Panc1 (cell line): ENCODE results near the gene ANKLE1. TPM values are rescaled to one million over a fixed set of nuclear protein-coding genes. Genes with fewer than 3 reads are reported as not detected.

Source experiments
- ATAC-seq: fragments of 200-7000 bp; cut with Tn5 transposase; 2 replicates; pipeline ENCODE4 v1.9.1; 2020; ENCODE audit warnings: mild to moderate bottlenecking, moderate library complexity
- BruUV-seq: library from RNA; stranded (reverse); fragments of 400-500 nt; replicated peaks from 2 replicates; lab custom pipeline; 2021; lab: Mats Ljungman, UMichigan
- CTCF ChIA-PET: fragments of 300-600 bp; sonication (Branson Sonifier 250); formaldehyde crosslinking; loops from one replicate; lab custom pipeline; 2022; ENCODE audit warnings: antibody characterized with exemption; lab: Charles Lee
- POLR2A ChIA-PET: fragments of 300-600 bp; sonication (Branson Sonifier 250); formaldehyde crosslinking; loops from one replicate; lab custom pipeline; 2022; ENCODE audit warnings: antibody characterized with exemption; lab: Charles Lee
- DNase-seq: peaks from one replicate; pipeline ENCODE4 v3.0.0-alpha.2; 2010; ENCODE audit warnings: low read depth, low spot score
- H3K27ac ChIP-seq: 2 replicates; pipeline ENCODE4 v1.5.1; 2011; ENCODE audit warnings: mild to moderate bottlenecking, low read length, inconsistent platforms
- H3K27me3 ChIP-seq: fragments of 200-500 bp; sonication (Bioruptor generic); 2 replicates; pipeline ENCODE4 v1.6.0; 2014; ENCODE audit warnings: low read length, inconsistent platforms; ENCODE audit not compliant: control insufficient read depth, insufficient read depth
- H3K36me3 ChIP-seq: fragments of 200-500 bp; sonication (Bioruptor generic); 2 replicates; pipeline ENCODE4 v1.5.1; 2014; ENCODE audit warnings: inconsistent platforms, mild to moderate bottlenecking, low read length, moderate library complexity; ENCODE audit not compliant: control insufficient read depth, insufficient read depth
- H3K4me1 ChIP-seq: 2 replicates; pipeline ENCODE4 v1.5.1; 2011; ENCODE audit warnings: inconsistent platforms, mild to moderate bottlenecking, low read length, moderate library complexity; ENCODE audit not compliant: control insufficient read depth, insufficient read depth
- H3K4me3 ChIP-seq, 2 experiments: 2 replicates each; pipeline ENCODE4 v1.5.1; 2011 to 2012; ENCODE audit warnings: low read depth in 2 of 2, low read length in 2 of 2, mild to moderate bottlenecking in 2 of 2, inconsistent platforms in 1 of 2, moderate library complexity in 1 of 2
- H3K9me3 ChIP-seq: fragments of 200-500 bp; sonication (Bioruptor generic); 2 replicates; pipeline ENCODE4 v1.5.1; 2014; ENCODE audit warnings: low read depth, mild to moderate bottlenecking, inconsistent platforms, low read length, moderate library complexity; ENCODE audit not compliant: control insufficient read depth, insufficient read depth
- POLR2AphosphoS5 ChIP-seq: IDR thresholded peaks from 2 replicates; pipeline ENCODE4 v1.6.1; 2012; ENCODE audit warnings: mild to moderate bottlenecking, low read depth, low read length, moderate library complexity
- REST ChIP-seq, 2 experiments: IDR thresholded peaks; 2 replicates each; pipeline ENCODE4 v1.6.1; 2011 to 2012; ENCODE audit warnings: low read depth in 2 of 2, control low read depth in 1 of 2, low read length in 1 of 2, mild to moderate bottlenecking in 1 of 2, moderate library complexity in 1 of 2; ENCODE audit not compliant: insufficient read depth in 1 of 2
- SIN3A ChIP-seq: IDR thresholded peaks from 2 replicates; pipeline ENCODE4 v1.6.1; 2012; ENCODE audit warnings: low read depth, mild to moderate bottlenecking, low read length, moderate library complexity, borderline replicate concordance; ENCODE audit not compliant: insufficient read depth
- TCF7L2 ChIP-seq: IDR thresholded peaks from 2 replicates; pipeline ENCODE4 v1.6.1; 2011; ENCODE audit warnings: mild to moderate bottlenecking, low read depth, low read length, inconsistent platforms
- in situ Hi-C: cut with HindIII; loops from 2 replicates; pipeline ENCODE4 v1.10.0; 2016; ENCODE audit warnings: low sequenced_read_pairs, low pct_unique_long_range_greater_than_20kb
- intact Hi-C: fragments of 100-400 bp; cut with micrococcal nuclease; formaldehyde crosslinking; loops from one replicate; pipeline ENCODE4 v1.10.0; 2022; ENCODE audit not compliant: unreplicated experiment
- total RNA-seq: library from RNA; stranded (reverse); gene quantifications from one replicate; pipeline ENCODE4 v1.2.1, GENCODE V29; 2021; ENCODE audit not compliant: unreplicated experiment
- TF ChIP-seq, protein P1 (sequence below): fragments of 450-650 bp; IDR thresholded peaks from 2 replicates; pipeline ENCODE4 v1.5.1; 2017; ENCODE audit warnings: mild to moderate bottlenecking

Gene ANKLE1
- total RNA-seq, 1 experiment from 2014 or later: 1.1 TPM

DNA sequence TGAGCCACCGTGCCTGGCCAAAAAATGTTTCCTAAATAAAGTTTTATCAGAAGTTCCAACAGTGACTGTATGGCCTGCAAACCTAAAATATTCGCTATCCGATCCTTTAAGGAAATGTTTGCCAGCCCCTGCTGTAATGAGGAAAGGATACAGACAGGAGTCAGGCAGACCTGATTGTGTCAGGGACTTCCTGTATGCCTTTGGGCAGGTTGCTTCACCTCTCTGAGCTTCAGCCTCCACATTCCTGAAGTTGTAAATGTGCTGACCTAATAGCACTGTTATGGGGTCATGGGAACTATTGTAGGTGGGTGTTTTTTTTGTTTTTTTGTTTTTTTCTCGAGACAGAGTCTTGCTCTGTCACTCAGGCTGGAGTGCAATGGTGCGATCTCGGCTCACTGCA lies 15.3 kb downstream of the ANKLE1 start:
- Histone ChIP-seq H3K27ac (no peak overlapping the region), H3K27me3 (no peaks in the 10 kb centered on the region), H3K4me1 (no peaks in the 10 kb centered on the region), H3K9me3 (no peaks in the 10 kb centered on the region), H3K36me3 (no peaks in the 10 kb centered on the region), H3K4me3 (no peak overlapping the region)
- TSS peak; percentile 56 for BruUV-seq
- no peak for DNase-seq
- intact Hi-C loops (no loop called here), in situ Hi-C loops (no loop called here)
- POLR2A ChIA-PET: no interaction called here
- CTCF ChIA-PET: interaction anchor here (0.7 kb wide), 1 partner anchor 10 kb away, joined by 7 read pairs; no protein-coding TSS in a partner anchor
- TF ChIP-seq TCF7L2: no peak
- no peak for TF ChIP-seq POLR2AphosphoS5
- TF ChIP-seq, protein P1, sequence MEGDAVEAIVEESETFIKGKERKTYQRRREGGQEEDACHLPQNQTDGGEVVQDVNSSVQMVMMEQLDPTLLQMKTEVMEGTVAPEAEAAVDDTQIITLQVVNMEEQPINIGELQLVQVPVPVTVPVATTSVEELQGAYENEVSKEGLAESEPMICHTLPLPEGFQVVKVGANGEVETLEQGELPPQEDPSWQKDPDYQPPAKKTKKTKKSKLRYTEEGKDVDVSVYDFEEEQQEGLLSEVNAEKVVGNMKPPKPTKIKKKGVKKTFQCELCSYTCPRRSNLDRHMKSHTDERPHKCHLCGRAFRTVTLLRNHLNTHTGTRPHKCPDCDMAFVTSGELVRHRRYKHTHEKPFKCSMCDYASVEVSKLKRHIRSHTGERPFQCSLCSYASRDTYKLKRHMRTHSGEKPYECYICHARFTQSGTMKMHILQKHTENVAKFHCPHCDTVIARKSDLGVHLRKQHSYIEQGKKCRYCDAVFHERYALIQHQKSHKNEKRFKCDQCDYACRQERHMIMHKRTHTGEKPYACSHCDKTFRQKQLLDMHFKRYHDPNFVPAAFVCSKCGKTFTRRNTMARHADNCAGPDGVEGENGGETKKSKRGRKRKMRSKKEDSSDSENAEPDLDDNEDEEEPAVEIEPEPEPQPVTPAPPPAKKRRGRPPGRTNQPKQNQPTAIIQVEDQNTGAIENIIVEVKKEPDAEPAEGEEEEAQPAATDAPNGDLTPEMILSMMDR: no peak
- TF ChIP-seq SIN3A: no peak
- TF ChIP-seq REST (IDR thresholded peaks at IDR 0.05; ENCODE audit: insufficient read depth in 1 of 2, low read depth in 2 of 2, low read length in 1 of 2): no peak
- ATAC-seq: no peak

DNA sequence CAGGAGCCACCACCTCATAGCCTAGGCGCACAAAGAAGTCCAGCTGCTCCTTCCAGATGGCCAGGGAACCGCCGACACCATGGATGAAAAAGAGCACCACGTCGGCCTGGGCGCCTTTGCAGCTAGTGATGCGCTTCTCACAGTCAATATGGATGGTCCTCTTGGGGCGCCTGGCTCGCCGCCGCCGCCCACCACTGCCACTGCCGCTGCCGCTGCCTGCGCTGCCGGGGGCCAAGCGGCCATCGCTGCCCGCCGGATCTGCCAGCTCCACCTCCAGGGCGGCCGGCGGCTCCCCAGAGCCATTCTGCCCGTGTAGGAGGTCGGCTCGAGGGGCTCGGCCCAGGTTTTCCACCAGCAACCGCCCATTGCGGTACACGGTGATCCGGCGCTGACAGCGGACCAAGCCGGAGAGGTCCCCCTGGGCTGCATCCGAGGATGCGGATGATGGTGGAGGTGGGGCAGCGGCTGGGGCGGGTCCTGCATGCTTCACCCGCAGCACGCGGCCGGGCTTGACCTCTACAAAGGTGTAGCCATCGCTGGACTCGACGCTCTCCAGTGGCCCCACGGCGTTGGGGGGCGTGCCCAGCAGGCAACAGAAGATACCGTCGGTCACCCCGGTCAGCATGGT lies 19.4 kb downstream of the ANKLE1 start:
- in situ Hi-C loops (no loop called here), intact Hi-C loops (loop anchor here (10.0 kb wide), 1 partner anchor 1094 kb away; the partner anchor contains the start of gene LRRC25)
- TF ChIP-seq, protein P1: no peak
- TF ChIP-seq SIN3A: no peak
- no peak for TF ChIP-seq TCF7L2
- no peak for TF ChIP-seq POLR2AphosphoS5
- no peak for TF ChIP-seq REST (IDR thresholded peaks at IDR 0.05; ENCODE audit: insufficient read depth in 1 of 2, low read depth in 2 of 2, low read length in 1 of 2)
- no peak for ATAC-seq
- CTCF ChIA-PET: no interaction called here
- H3K36me3 ChIP-seq: no peaks in the 10 kb centered on the region; the same call in 1 of the 2 replicates
- peaks cover 24% of the 10 kb centered on the region for H3K4me1 ChIP-seq
- no peak overlapping the region for H3K27ac ChIP-seq
- DNase-seq: no peak
- H3K27me3 ChIP-seq: no peaks in the 10 kb centered on the region
- no peak overlapping the region for H3K4me3 ChIP-seq
- H3K9me3 ChIP-seq: no peaks in the 10 kb centered on the region
- POLR2A ChIA-PET: no interaction called here
- BruUV-seq: no TSS peak
